ENCODE results near the gene LEF1. TPM values are rescaled to one million over a fixed set of nuclear protein-coding genes. Genes with fewer than 3 reads are reported as not detected.
A peak's percentile ranks its signal among the peaks of the same experiment; 100 is the strongest.
"Not testable (repeated sequence)": the region's sequence is repeated elsewhere in the genome, so short reads cannot be mapped to it uniquely, and the experiment has no call there.

LEF1 gene
- total RNA-seq, 1 donor from 2014 or later = 4.5 TPM

- intact Hi-C loops (cut with DNase I) = loop anchor here (5.0 kb wide), 1 partner anchor 554 kb away; no protein-coding TSS in a partner anchor
- peak; percentile 84 for DNase-seq (ENCODE audit: low spot score)
These were observed 150.5 kb downstream of the LEF1 start for GRCh38 chr4:108018040-108018883.

- intact Hi-C loops (cut with DNase I) = no loop called here
- DNase-seq (ENCODE audit: low spot score) = no peak
These were observed 154.8 kb downstream of the LEF1 start for GRCh38 chr4:108013955-108014354.

- intact Hi-C loops (cut with DNase I) = no loop called here
- no peak for DNase-seq (ENCODE audit: low spot score)
These were observed 155.4 kb downstream of the LEF1 start for GRCh38 chr4:108013327-108013726.

- intact Hi-C loops (cut with DNase I); DNase-seq (ENCODE audit: low spot score): not testable (repeated sequence)
These were observed 156.3 kb downstream of the LEF1 start for GRCh38 chr4:108012382-108012781.

- intact Hi-C loops (cut with DNase I) = no loop called here
These were observed 158.6 kb downstream of the LEF1 start for GRCh38 chr4:108010167-108010566.

GRCh38 chr4:108008721-108009120 is 160.0 kb downstream of the LEF1 start:
- DNase-seq (ENCODE audit: low spot score) = no peak
- intact Hi-C loops (cut with DNase I) = no loop called here

More at GRCh38 chr4:108010167-108010566, 158.6 kb downstream of the LEF1 start:
- no peak for DNase-seq (ENCODE audit: low spot score)

GRCh38 chr4:108007984-108008383 is 160.7 kb downstream of the LEF1 start:
- intact Hi-C loops (cut with DNase I) = no loop called here

GRCh38 chr4:108006361-108006760 is 162.4 kb downstream of the LEF1 start:
- DNase-seq (ENCODE audit: low spot score) = no peak

More at GRCh38 chr4:108007984-108008383, 160.7 kb downstream of the LEF1 start:
- DNase-seq (ENCODE audit: low spot score) = no peak

GRCh38 chr4:108005807-108006206 is 162.9 kb downstream of the LEF1 start:
- intact Hi-C loops (cut with DNase I) = no loop called here

More at GRCh38 chr4:108006361-108006760, 162.4 kb downstream of the LEF1 start:
- intact Hi-C loops (cut with DNase I) = no loop called here

GRCh38 chr4:108004646-108005045 is 164.1 kb downstream of the LEF1 start:
- DNase-seq (ENCODE audit: low spot score) = no peak
- intact Hi-C loops (cut with DNase I) = no loop called here

More at GRCh38 chr4:108005807-108006206, 162.9 kb downstream of the LEF1 start:
- DNase-seq (ENCODE audit: low spot score) = no peak

- DNase-seq (ENCODE audit: low spot score) = no peak
- intact Hi-C loops (cut with DNase I) = no loop called here
These were observed 164.7 kb downstream of the LEF1 start for GRCh38 chr4:108003982-108004515.

GRCh38 chr4:108001540-108002135 is 167.1 kb downstream of the LEF1 start:
- DNase-seq (ENCODE audit: low spot score) = no peak
- intact Hi-C loops (cut with DNase I) = no loop called here

GRCh38 chr4:107999932-108000539 is 168.7 kb downstream of the LEF1 start:
- intact Hi-C loops (cut with DNase I) = no loop called here
- no peak for DNase-seq (ENCODE audit: low spot score)

GRCh38 chr4:107997794-107998193 is 170.9 kb downstream of the LEF1 start:
- DNase-seq (ENCODE audit: low spot score) = no peak
- intact Hi-C loops (cut with DNase I) = no loop called here

Other genes starting within 250 kb of the LEF1 start
- gene CYP2U1, start 237.4 kb downstream of the LEF1 start, total RNA-seq = 10.8 TPM
- 121 TPM for gene HADH, start 179.0 kb downstream of the LEF1 start, total RNA-seq